ENCODE results near the gene DCDC1. TPM values are rescaled to one million over a fixed set of nuclear protein-coding genes. Genes with fewer than 3 reads are reported as not detected.
"Not testable (repeated sequence)": the region's sequence is repeated elsewhere in the genome, so short reads cannot be mapped to it uniquely, and the experiment has no call there.

Gene DCDC1
- total RNA-seq, 4 donors from 2014 or later = 0.17 TPM; not detected in 3

DNA sequence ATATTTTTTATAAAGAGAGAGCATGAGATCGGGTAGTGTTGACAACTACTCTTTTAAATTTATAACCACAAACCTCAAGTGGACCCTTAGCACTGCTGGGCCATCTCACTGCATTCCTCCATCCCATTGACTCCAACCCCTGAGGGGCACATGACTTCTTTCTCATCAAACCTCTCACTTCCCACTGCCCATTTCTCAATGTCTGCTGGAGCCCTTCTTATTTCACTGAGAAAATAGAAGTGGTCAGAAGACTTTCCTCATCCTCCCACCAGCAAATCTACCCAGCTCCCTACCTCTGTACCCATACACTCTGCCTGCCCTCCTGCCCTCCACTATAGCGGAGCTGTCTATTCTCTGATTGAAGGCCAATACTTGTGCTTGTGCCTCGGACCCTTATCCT, 412.8 kb downstream of the DCDC1 start:
- TF ChIP-seq POLR2A (IDR thresholded peaks at IDR 0.05; ENCODE audit: low read depth) (no peak), EP300 (IDR thresholded peaks at IDR 0.05) (no peak), POLR2AphosphoS5 (IDR thresholded peaks at IDR 0.05) (no peak)
- TF ChIP-seq, protein P1, sequence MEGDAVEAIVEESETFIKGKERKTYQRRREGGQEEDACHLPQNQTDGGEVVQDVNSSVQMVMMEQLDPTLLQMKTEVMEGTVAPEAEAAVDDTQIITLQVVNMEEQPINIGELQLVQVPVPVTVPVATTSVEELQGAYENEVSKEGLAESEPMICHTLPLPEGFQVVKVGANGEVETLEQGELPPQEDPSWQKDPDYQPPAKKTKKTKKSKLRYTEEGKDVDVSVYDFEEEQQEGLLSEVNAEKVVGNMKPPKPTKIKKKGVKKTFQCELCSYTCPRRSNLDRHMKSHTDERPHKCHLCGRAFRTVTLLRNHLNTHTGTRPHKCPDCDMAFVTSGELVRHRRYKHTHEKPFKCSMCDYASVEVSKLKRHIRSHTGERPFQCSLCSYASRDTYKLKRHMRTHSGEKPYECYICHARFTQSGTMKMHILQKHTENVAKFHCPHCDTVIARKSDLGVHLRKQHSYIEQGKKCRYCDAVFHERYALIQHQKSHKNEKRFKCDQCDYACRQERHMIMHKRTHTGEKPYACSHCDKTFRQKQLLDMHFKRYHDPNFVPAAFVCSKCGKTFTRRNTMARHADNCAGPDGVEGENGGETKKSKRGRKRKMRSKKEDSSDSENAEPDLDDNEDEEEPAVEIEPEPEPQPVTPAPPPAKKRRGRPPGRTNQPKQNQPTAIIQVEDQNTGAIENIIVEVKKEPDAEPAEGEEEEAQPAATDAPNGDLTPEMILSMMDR (IDR thresholded peaks at IDR 0.05) = no peak
- no peak for DNase-seq (ENCODE audit: extremely low spot score)
- H3K9me3 ChIP-seq = no peaks in the 10 kb centered on the region
- no peaks in the 10 kb centered on the region for H3K4me1 ChIP-seq
- no peak overlapping the region for H3K27ac ChIP-seq (replicated peaks in 1 of 4)
- H3K4me3 ChIP-seq = no peak overlapping the region
- WGBS = 79% methylated on average over 3 of the region's 3 CpGs
- no peaks in the 10 kb centered on the region for H3K27me3 ChIP-seq
- H3K36me3 ChIP-seq = no peaks in the 10 kb centered on the region
- intact Hi-C loops (cut with DNase I) = no loop called here

- Histone ChIP-seq H3K27me3 (no peaks in the 10 kb centered on the region), H3K36me3 (no peaks in the 10 kb centered on the region), H3K9me3 (peaks cover 0 to 5% (median 2%) of the 10 kb centered on the region in 4 donors), H3K27ac (replicated peaks in 1 of 4) (no peak overlapping the region), H3K4me1 (no peaks in the 10 kb centered on the region), H3K4me3 (no peak overlapping the region)
- no peak for DNase-seq (ENCODE audit: extremely low spot score)
- no peak for TF ChIP-seq EP300 (IDR thresholded peaks at IDR 0.05)
- no peak for TF ChIP-seq POLR2A (IDR thresholded peaks at IDR 0.05; ENCODE audit: low read depth)
- TF ChIP-seq POLR2AphosphoS5 (IDR thresholded peaks at IDR 0.05) = no peak
- TF ChIP-seq, protein P1 (IDR thresholded peaks at IDR 0.05) = no peak
- intact Hi-C loops (cut with DNase I) = no loop called here
- 94% methylated on average over 3 of the region's 3 CpGs for WGBS
Observed at GRCh38 chr11:30949838-30950237, 419.7 kb downstream of the DCDC1 start.

DNA sequence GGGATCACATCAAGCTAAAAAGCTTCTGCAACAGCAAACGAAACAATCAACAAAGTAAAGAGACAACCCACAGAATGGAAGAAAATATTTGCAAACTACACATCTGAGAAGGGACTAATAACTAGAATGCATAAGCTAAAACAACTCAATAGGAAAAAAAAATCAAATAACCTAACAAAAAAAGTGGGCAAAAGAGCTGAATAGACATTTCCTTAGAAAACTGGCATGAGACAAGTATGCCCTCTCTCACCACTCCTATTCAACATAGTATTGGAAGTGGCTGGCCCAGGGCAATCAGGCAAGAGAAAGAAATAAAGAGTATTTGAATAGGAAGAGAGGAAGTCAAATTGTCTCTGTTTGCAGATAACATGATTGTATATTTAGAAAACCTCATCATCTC, 421.8 kb downstream of the DCDC1 start:
- DNase-seq (ENCODE audit: extremely low spot score); intact Hi-C loops (cut with DNase I); H3K4me1 ChIP-seq; H3K4me3 ChIP-seq; H3K27me3 ChIP-seq; H3K9me3 ChIP-seq; H3K36me3 ChIP-seq; H3K27ac ChIP-seq (replicated peaks in 1 of 4): not testable (repeated sequence)
- 83% methylated on average over 1 of the region's 1 CpG for WGBS

GRCh38 chr11:30938810-30939209, 430.7 kb downstream of the DCDC1 start:
- no peaks in the 10 kb centered on the region for H3K27me3 ChIP-seq
- no peak overlapping the region for H3K27ac ChIP-seq (replicated peaks in 1 of 4)
- 70% methylated on average over 6 of the region's 6 CpGs for WGBS
- intact Hi-C loops (cut with DNase I) = no loop called here
- no peak for TF ChIP-seq EP300 (IDR thresholded peaks at IDR 0.05)
- TF ChIP-seq POLR2A (IDR thresholded peaks at IDR 0.05; ENCODE audit: low read depth) = no peak
- TF ChIP-seq, protein P1 (IDR thresholded peaks at IDR 0.05) = no peak
- no peak for TF ChIP-seq POLR2AphosphoS5 (IDR thresholded peaks at IDR 0.05)
- H3K4me3 ChIP-seq = no peak overlapping the region
- no peaks in the 10 kb centered on the region for H3K36me3 ChIP-seq
- H3K9me3 ChIP-seq = peaks cover 0 to 4% (median 0%) of the 10 kb centered on the region in 4 donors
- no peaks in the 10 kb centered on the region for H3K4me1 ChIP-seq
- no peak for DNase-seq (ENCODE audit: extremely low spot score)

- no peaks in the 10 kb centered on the region for H3K27me3 ChIP-seq
- no peaks in the 10 kb centered on the region for H3K36me3 ChIP-seq
- DNase-seq (ENCODE audit: extremely low spot score) = no peak
- H3K27ac ChIP-seq (replicated peaks in 1 of 4) = no peak overlapping the region
- intact Hi-C loops (cut with DNase I) = no loop called here
- no peaks in the 10 kb centered on the region for H3K4me1 ChIP-seq
- peaks cover 0 to 4% (median 0%) of the 10 kb centered on the region in 4 donors for H3K9me3 ChIP-seq
- H3K4me3 ChIP-seq = no peak overlapping the region
- TF ChIP-seq POLR2A (IDR thresholded peaks at IDR 0.05; ENCODE audit: low read depth) (no peak), EP300 (IDR thresholded peaks at IDR 0.05) (no peak), POLR2AphosphoS5 (IDR thresholded peaks at IDR 0.05) (no peak)
- TF ChIP-seq, protein P1 (IDR thresholded peaks at IDR 0.05) = no peak
- WGBS = 14% methylated on average over 5 of the region's 5 CpGs
Observed at GRCh38 chr11:30938171-30938570, 431.4 kb downstream of the DCDC1 start.

Data from esophagus muscularis mucosa (tissue), 4 donors.